ENCODE data around the gene CSNK2B. TPM values are rescaled to one million over a fixed set of nuclear protein-coding genes. Genes with fewer than 3 reads are reported as not detected.

The CSNK2B gene
- total and polyA plus RNA-seq, 9 of the 15 experiments (the other 6 are each of a cell fraction or from before 2014, with no cell fraction given): 120 to 1,126 (median 529) TPM

DNA sequence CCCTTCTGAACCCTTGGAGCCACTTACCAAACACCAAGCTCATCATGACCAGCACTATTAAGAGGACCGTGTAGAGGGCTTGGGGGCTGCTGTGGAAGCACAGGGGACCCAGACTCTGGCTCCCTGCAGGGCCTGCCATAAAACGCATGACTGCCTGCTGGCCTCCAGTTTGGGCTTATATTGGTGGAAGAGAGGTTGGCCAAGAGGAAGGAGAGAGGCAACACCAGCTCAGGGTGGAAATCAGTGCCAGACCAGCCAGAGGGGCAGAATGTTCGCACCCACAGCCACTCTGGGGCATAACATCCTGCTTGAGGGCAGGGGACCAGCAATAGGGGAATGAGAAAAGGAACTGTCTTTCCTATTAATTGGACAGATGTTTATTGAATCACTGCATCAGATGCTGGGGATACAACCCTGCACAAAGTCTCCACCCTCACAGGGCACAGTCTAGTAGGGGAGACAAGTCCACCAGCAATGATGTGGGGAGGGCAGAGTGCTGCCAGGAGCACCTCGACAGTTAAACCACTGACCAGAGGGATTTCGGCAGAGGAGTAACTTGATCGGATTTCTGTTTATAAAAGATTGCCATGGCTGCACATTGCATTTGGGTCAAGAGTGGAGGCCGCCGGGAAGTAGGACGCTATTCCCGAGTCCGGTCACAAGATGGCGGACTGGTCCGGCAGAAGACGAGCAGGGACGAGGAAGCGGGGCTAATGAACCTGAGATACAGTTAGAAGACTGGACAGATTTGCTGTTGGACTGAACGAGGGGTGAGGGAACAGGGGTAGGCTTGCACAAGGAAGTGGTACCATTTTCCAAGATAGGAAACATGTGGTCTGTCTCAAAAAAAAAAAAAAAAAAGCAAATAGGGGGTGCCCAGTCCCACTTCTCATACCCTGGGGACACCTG lies 14.6 kb downstream of the CSNK2B start, which contains the start of gene LY6G5C (continued):
- no peak for TF ChIP-seq SMAD3 (CRISPR knock-in tag; conservative IDR thresholded peaks at IDR 0.05)
- no peak for TF ChIP-seq ZNF316 (IDR thresholded peaks at IDR 0.05)
- no peak for TF ChIP-seq ZNF23 (CRISPR knock-in tag; IDR thresholded peaks at IDR 0.05)
- TF ChIP-seq MEF2A (IDR thresholded peaks at IDR 0.05; ENCODE audit: control insufficient read depth, low read depth, low read length): no peak
- 0 out of 2 replicates have a peak, but pooled peaks have one; percentile 59 for TF ChIP-seq DMBX1 (CRISPR knock-in tag; IDR thresholded peaks at IDR 0.05; ENCODE audit: borderline replicate concordance)
- peak; percentile 41 for TF ChIP-seq NEUROD1 (IDR thresholded peaks at IDR 0.05; ENCODE audit: borderline replicate concordance, low read depth, low read length, partially characterized antibody)
- TF ChIP-seq THAP12 (CRISPR knock-in tag; IDR thresholded peaks at IDR 0.05): 0 out of 2 replicates have a peak, but pooled peaks have one; percentile 25
- TF ChIP-seq, protein P1, sequence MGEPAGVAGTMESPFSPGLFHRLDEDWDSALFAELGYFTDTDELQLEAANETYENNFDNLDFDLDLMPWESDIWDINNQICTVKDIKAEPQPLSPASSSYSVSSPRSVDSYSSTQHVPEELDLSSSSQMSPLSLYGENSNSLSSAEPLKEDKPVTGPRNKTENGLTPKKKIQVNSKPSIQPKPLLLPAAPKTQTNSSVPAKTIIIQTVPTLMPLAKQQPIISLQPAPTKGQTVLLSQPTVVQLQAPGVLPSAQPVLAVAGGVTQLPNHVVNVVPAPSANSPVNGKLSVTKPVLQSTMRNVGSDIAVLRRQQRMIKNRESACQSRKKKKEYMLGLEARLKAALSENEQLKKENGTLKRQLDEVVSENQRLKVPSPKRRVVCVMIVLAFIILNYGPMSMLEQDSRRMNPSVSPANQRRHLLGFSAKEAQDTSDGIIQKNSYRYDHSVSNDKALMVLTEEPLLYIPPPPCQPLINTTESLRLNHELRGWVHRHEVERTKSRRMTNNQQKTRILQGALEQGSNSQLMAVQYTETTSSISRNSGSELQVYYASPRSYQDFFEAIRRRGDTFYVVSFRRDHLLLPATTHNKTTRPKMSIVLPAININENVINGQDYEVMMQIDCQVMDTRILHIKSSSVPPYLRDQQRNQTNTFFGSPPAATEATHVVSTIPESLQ (CRISPR knock-in tag; IDR thresholded peaks at IDR 0.05): no peak
- TF ChIP-seq RBM14 (IDR thresholded peaks at IDR 0.05; ENCODE audit: borderline replicate concordance, insufficient read depth, low read depth, low read length): no peak
- TF ChIP-seq TCF7L2 (IDR thresholded peaks at IDR 0.05; ENCODE audit: low read depth, low read length): no peak
- peak; percentile 48 for TF ChIP-seq CXXC5 (CRISPR knock-in tag; IDR thresholded peaks at IDR 0.05)
- no peak for TF ChIP-seq ZNF280B (CRISPR knock-in tag; IDR thresholded peaks at IDR 0.05)
- TF ChIP-seq USF1 (CRISPR knock-in tag; IDR thresholded peaks at IDR 0.05): 0 out of 2 replicates have a peak, but pooled peaks have one; percentile 30
- TF ChIP-seq YY1 (IDR thresholded peaks at IDR 0.05; ENCODE audit: borderline replicate concordance in 1 of 3, control insufficient read depth in 1 of 3, extremely low read depth in 1 of 3, insufficient read depth in 3 of 3, insufficient read length in 1 of 3, insufficient replicate concordance in 2 of 3, low read depth in 1 of 3, low read length in 2 of 3): peak; percentile 49 to 84 (median 80)
- TF ChIP-seq, protein P2, sequence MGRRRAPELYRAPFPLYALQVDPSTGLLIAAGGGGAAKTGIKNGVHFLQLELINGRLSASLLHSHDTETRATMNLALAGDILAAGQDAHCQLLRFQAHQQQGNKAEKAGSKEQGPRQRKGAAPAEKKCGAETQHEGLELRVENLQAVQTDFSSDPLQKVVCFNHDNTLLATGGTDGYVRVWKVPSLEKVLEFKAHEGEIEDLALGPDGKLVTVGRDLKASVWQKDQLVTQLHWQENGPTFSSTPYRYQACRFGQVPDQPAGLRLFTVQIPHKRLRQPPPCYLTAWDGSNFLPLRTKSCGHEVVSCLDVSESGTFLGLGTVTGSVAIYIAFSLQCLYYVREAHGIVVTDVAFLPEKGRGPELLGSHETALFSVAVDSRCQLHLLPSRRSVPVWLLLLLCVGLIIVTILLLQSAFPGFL (CRISPR knock-in tag; IDR thresholded peaks at IDR 0.05): no peak
- no peak for TF ChIP-seq NFE2L1 (tag; IDR thresholded peaks at IDR 0.05; ENCODE audit: borderline replicate concordance, low read depth)
- TF ChIP-seq STAT5B (CRISPR knock-in tag; IDR thresholded peaks at IDR 0.05): no peak
